Brain pericyte (primary cell): ENCODE measurements around the gene VEGFC.

Source experiments
- DNase-seq: peaks from one replicate; pipeline ENCODE4 v3.0.0-alpha.2; 2012; ENCODE audit warnings: low read depth, low spot score

VEGFC gene

GRCh38 chr4:176690716-176691115 is 102.0 kb downstream of the VEGFC start:
- no peak for DNase-seq

GRCh38 chr4:176680668-176681180 is 112.0 kb downstream of the VEGFC start:
- no peak for DNase-seq

- DNase-seq: no peak
Measured at GRCh38 chr4:176676901-176677300, 115.8 kb downstream of the VEGFC start.

- no peak for DNase-seq
Measured at GRCh38 chr4:176675810-176676209, 116.9 kb downstream of the VEGFC start.

- no peak for DNase-seq
Measured at GRCh38 chr4:176671532-176671931, 121.2 kb downstream of the VEGFC start.

GRCh38 chr4:176668324-176668723 is 124.4 kb downstream of the VEGFC start:
- no peak for DNase-seq

- DNase-seq: no peak
Measured at GRCh38 chr4:176664964-176665363, 127.8 kb downstream of the VEGFC start.

- no peak for DNase-seq
Measured at GRCh38 chr4:176660561-176660960, 132.2 kb downstream of the VEGFC start.

- no peak for DNase-seq
Measured at GRCh38 chr4:176656108-176656507, 136.6 kb downstream of the VEGFC start.

GRCh38 chr4:176654565-176655216 is 138.0 kb downstream of the VEGFC start:
- DNase-seq: no peak

GRCh38 chr4:176653401-176654220 is 139.1 kb downstream of the VEGFC start:
- DNase-seq: no peak

- no peak for DNase-seq
Measured at GRCh38 chr4:176646311-176646710, 146.4 kb downstream of the VEGFC start.

GRCh38 chr4:176645246-176645960 is 147.3 kb downstream of the VEGFC start:
- no peak for DNase-seq

GRCh38 chr4:176642472-176642871 is 150.2 kb downstream of the VEGFC start:
- no peak for DNase-seq

- DNase-seq: no peak
Measured at GRCh38 chr4:176641237-176641636, 151.5 kb downstream of the VEGFC start.

GRCh38 chr4:176638992-176639391 is 153.7 kb downstream of the VEGFC start:
- DNase-seq: no peak

- no peak for DNase-seq
Measured at GRCh38 chr4:176636292-176636691, 156.4 kb downstream of the VEGFC start.

GRCh38 chr4:176635372-176636261 is 157.1 kb downstream of the VEGFC start:
- DNase-seq: peak; percentile 67
